K562 (cell line): ENCODE measurements around the gene SMIM35.

ENCODE experiments used
- CBX2 ChIP-seq: fragments of 200-600 bp; sonication (generic); IDR thresholded peaks from one replicate; pipeline ENCODE4 v1.6.1; 2012; ENCODE audit warnings: mild to moderate bottlenecking, low read length, inconsistent platforms; ENCODE audit not compliant: insufficient read depth, poor library complexity, severe bottlenecking
- CEBPB ChIP-seq: fragments of 450-650 bp; IDR thresholded peaks from 2 replicates; pipeline ENCODE4 v1.6.1; 2016; ENCODE audit warnings: missing genetic modification characterization, missing compliant biosample characterization
- ESRRA ChIP-seq: fragments of 450-650 bp; IDR thresholded peaks from 2 replicates; pipeline ENCODE4 v1.6.1; 2014; ENCODE audit warnings: low read depth, mild to moderate bottlenecking, moderate library complexity, borderline replicate concordance
- GABPA ChIP-seq: fragments of 200-800 bp; sonication (Bioruptor generic); conservative IDR thresholded peaks from 2 replicates; pipeline ENCODE4 v1.6.1; 2016; ENCODE audit warnings: low read depth, missing genetic modification characterization, missing compliant biosample characterization
- MXI1 ChIP-seq: IDR thresholded peaks from 2 replicates; pipeline ENCODE4 v1.6.1; 2011; ENCODE audit warnings: low read depth, mild to moderate bottlenecking, improper control_type of control experiment, low read length
- POLR2A ChIP-seq: fragments of 450-650 bp; conservative IDR thresholded peaks from 2 replicates; pipeline ENCODE4 v1.6.1; 2016
- SMAD3 ChIP-seq: fragments of 450-650 bp; formaldehyde crosslinking; conservative IDR thresholded peaks from 2 replicates; pipeline ENCODE4 v1.4.0; 2020; ENCODE audit warnings: mild to moderate bottlenecking
- TCF3 ChIP-seq: sonication (generic); formaldehyde crosslinking; IDR thresholded peaks from 2 replicates; pipeline ENCODE4 v1.4.0; 2020; ENCODE audit warnings: mild to moderate bottlenecking, missing genetic modification reagents
- ZFX ChIP-seq: sonication (generic); formaldehyde crosslinking; IDR thresholded peaks from 2 replicates; pipeline ENCODE4 v1.8.0; 2022; ENCODE audit warnings: mild to moderate bottlenecking, missing genetic modification reagents, moderate library complexity
- ZKSCAN8 ChIP-seq: fragments of 200-800 bp; sonication (Bioruptor generic); IDR thresholded peaks from 2 replicates; pipeline ENCODE4 v1.6.1; 2016; ENCODE audit warnings: missing genetic modification characterization, missing compliant biosample characterization
- TF ChIP-seq, protein P1 (sequence below), 3 experiments: IDR thresholded peaks in 2 of 3; conservative IDR thresholded peaks in 1 of 3; 2 replicates each; pipeline ENCODE4 v1.5.1; 2011 to 2012; ENCODE audit warnings: low read length in 3 of 3, mild to moderate bottlenecking in 3 of 3, control low read depth in 2 of 3, improper control_type of control experiment in 1 of 3, inconsistent platforms in 1 of 3, low read depth in 1 of 3, mixed read lengths in 1 of 3, moderate library complexity in 1 of 3; ENCODE audit not compliant: insufficient read depth in 2 of 3
- TF ChIP-seq, protein P2 (sequence below), 2 experiments: fragments of 450-650 bp in 1 of 2; sonication (generic) in 1 of 2; formaldehyde crosslinking; conservative IDR thresholded peaks; 2 replicates each; pipeline versions ENCODE4 v1.4.0 to v1.8.1; 2020 to 2022; ENCODE audit warnings: mild to moderate bottlenecking in 1 of 2, missing genetic modification reagents in 1 of 2

DNA sequence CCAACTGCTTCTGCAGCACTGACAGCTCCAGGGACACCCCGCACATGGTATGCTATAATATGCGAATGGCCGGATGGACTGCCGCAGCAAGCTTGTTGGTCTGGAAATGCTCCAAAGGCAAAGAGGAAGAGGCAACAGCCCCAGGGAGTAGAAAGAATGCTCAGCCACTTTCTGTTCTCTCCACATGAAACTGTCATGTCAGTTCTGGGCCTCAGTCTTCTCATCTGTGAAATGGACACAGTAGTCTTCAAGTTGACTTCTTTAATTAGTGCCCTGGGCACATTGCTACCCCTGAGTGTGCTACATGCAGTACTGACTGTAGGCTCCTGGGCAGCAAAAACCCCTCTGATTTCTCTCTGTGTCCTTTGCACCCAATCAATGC, 80.6 kb downstream of the SMIM35 start:
- TF ChIP-seq MXI1: no peak
- no peak for TF ChIP-seq CBX2
- TF ChIP-seq GABPA (tag): no peak
- no peak for TF ChIP-seq SMAD3 (CRISPR knock-in tag)
- no peak for TF ChIP-seq ZFX (CRISPR knock-in tag)
- TF ChIP-seq, protein P1, sequence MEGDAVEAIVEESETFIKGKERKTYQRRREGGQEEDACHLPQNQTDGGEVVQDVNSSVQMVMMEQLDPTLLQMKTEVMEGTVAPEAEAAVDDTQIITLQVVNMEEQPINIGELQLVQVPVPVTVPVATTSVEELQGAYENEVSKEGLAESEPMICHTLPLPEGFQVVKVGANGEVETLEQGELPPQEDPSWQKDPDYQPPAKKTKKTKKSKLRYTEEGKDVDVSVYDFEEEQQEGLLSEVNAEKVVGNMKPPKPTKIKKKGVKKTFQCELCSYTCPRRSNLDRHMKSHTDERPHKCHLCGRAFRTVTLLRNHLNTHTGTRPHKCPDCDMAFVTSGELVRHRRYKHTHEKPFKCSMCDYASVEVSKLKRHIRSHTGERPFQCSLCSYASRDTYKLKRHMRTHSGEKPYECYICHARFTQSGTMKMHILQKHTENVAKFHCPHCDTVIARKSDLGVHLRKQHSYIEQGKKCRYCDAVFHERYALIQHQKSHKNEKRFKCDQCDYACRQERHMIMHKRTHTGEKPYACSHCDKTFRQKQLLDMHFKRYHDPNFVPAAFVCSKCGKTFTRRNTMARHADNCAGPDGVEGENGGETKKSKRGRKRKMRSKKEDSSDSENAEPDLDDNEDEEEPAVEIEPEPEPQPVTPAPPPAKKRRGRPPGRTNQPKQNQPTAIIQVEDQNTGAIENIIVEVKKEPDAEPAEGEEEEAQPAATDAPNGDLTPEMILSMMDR (IDR thresholded peaks at IDR 0.05 in 2 of 3, conservative IDR thresholded peaks at IDR 0.05 in 1 of 3; ENCODE audit: insufficient read depth in 2 of 3, low read depth in 1 of 3, low read length in 3 of 3): no peak
- no peak for TF ChIP-seq ESRRA
- TF ChIP-seq TCF3 (CRISPR knock-in tag): no peak
- TF ChIP-seq POLR2A: no peak
- TF ChIP-seq ZKSCAN8 (CRISPR knock-in tag): no peak
- no peak for TF ChIP-seq CEBPB (tag)
- TF ChIP-seq, protein P2, sequence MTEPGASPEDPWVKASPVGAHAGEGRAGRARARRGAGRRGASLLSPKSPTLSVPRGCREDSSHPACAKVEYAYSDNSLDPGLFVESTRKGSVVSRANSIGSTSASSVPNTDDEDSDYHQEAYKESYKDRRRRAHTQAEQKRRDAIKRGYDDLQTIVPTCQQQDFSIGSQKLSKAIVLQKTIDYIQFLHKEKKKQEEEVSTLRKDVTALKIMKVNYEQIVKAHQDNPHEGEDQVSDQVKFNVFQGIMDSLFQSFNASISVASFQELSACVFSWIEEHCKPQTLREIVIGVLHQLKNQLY (CRISPR knock-in tag; conservative IDR thresholded peaks at IDR 0.05): no peak
